Hindlimb muscle (tissue), 1 donor: Measurements from ENCODE around the gene ERC1. TPM values are rescaled to one million over a fixed set of nuclear protein-coding genes. Genes with fewer than 3 reads are reported as not detected.
"Not testable (repeated sequence)": the region's sequence is repeated elsewhere in the genome, so short reads cannot be mapped to it uniquely, and the experiment has no call there.

Experiments
- DNase-seq: peaks from one replicate; pipeline ENCODE4 v3.0.0-alpha.2; 2013
- polyA plus RNA-seq: library from polyadenylated mRNA; unstranded; fragments of 120-200 nt; gene quantifications from one replicate; pipeline ENCODE4 v1.2.1, GENCODE V29; 2013; ENCODE audit not compliant: insufficient read length

The ERC1 gene
- polyA plus RNA-seq, 1 donor: 24.1 TPM

- DNase-seq: no peak
These were observed 39.8 kb downstream of the ERC1 start for GRCh38 chr12:1030779-1031178.

DNA sequence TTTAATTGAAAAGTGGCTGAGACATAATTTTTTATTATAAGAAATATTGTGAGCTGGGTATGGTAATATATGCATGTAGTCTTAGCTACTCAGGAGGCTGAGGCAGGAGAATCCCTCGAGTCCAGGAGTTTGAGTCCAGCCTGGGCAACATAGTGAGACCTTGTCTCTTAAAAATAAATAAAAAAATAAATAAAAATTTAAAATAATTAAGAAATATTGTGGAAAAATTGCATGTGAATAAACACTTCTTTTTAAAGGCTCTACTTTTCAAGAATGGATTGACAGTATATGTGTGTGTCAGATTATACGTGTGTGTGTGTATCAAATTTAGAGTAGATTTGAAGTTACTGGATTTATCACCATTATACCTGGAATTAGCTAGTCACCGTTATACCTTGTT, 43.2 kb downstream of the ERC1 start:
- no peak for DNase-seq

- DNase-seq: no peak
These were observed 43.9 kb downstream of the ERC1 start for GRCh38 chr12:1034751-1035457.

- DNase-seq: no peak
These were observed 50.5 kb downstream of the ERC1 start for GRCh38 chr12:1041478-1041877.

DNA sequence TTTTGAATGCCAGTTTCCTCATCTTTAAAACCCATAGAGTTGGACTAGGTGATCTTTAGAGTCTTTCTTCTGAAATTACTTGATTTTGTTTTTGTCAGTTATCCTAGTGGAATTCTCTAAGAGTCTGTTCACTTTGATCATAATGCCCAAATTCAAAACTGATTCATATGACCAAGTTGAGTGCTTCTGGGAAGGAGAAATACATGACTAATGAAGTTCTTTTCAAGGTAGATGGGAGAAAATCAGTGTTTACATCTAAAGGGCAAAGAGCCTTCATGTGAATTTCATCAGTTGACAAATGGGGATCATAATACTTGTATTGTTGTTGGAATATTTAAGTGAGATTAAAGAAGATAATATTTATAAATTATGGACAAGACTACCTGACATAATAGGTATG, 53.2 kb downstream of the ERC1 start:
- DNase-seq: no peak

GRCh38 chr12:1044696-1045095, 53.7 kb downstream of the ERC1 start:
- no peak for DNase-seq

DNA sequence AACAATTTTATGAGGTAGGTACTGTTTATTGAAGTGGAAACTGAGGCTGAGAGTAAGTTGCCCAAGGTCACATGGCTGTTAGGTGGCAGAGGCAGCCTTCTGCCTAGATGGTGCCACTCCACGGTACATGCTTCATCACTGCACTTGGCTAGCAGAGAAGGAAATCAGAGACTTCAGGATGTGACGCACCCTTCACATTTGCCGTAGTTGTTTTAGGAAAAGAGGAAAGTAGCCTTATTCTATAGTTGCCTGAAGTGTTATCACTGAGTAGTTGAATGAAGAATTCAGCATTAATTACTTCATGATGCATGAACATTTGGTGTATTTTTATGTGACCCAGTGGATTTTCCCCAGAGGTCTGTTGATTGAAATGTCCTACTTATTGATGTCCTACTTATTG, 55.7 kb downstream of the ERC1 start:
- no peak for DNase-seq

DNA sequence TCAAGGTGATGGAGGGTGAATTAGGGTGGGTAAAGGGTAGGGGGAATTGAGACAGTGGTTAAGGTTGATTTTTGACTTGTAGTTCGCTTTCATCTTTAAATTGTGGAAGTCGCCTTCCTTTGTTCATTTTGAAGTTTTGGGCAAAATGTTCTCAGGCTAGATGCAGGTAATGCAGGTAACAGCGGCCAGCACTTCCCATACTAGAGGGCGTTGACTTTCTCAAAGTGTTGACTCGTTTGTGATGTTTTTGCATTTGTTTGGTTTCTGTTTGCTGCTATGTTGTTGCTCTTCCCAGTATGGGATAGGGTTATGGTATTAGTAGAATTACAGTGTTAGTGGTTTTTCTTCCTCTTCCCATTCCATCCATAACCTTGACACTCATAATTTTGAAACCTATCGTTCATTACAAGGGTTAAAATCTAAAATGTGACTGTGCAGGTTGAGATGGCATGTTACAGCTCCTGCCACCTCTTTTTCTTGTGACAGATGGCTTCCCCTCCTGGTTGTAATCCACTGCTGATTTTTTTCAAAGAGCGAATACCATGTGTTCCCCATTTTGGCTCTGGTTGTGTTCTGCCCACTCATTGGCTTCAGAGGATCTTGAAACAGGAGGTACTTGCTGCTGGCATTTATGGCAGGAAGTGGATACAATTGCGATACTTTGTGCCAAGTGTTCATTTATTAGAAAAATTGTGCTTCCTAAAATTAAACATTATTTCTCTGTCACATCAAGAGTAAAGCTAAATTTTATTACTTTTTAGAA, 57.1 kb downstream of the ERC1 start:
- DNase-seq: no peak

- no peak for DNase-seq
These were observed 59.2 kb downstream of the ERC1 start for GRCh38 chr12:1050059-1050707.

DNA sequence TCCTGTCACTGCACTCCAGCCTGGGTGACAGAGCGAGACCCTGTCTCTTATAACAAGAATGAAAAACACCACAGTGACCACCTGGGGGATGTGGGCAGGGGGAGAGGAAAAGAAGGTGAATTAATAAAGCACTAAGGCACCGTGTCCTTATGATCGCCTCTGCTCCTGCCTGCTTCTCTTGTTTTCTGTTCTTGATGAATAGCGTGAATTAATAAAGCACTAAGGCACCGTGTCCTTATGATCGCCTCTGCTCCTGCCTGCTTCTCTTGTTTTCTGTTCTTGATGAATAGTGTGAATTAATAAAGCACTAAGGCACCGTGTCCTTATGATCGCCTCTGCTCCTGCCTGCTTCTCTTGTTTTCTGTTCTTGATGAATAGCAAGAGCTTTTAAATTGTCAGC, 60.6 kb downstream of the ERC1 start:
- DNase-seq: not testable (repeated sequence)

- DNase-seq: no peak
These were observed 62.7 kb downstream of the ERC1 start for GRCh38 chr12:1053690-1054089.

- DNase-seq: no peak
These were observed 63.3 kb downstream of the ERC1 start for GRCh38 chr12:1054117-1054870.

DNA sequence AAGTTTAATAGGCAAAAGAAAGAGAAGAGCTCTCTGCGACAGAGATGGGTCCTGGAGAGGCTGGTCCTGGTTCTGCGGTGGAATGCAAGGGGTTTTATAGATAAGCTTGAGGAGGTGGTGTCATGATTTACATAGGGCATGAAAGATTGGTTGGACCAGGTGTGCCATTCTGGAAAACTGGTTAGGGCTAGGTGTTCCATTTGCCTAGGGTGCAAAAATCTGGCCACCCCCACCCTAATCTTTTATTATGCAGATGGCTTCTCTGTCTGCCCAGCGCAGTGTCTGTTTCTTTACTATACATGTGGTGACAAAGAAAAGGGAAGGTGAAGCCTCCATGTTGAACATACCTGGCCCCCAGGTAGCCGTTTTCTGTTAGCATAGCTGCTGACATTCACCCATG, 65.4 kb downstream of the ERC1 start:
- no peak for DNase-seq

GRCh38 chr12:1058423-1058822, 67.4 kb downstream of the ERC1 start:
- no peak for DNase-seq

GRCh38 chr12:1059162-1059561, 68.1 kb downstream of the ERC1 start:
- DNase-seq: no peak

GRCh38 chr12:1063852-1064251, 72.8 kb downstream of the ERC1 start:
- no peak for DNase-seq

DNA sequence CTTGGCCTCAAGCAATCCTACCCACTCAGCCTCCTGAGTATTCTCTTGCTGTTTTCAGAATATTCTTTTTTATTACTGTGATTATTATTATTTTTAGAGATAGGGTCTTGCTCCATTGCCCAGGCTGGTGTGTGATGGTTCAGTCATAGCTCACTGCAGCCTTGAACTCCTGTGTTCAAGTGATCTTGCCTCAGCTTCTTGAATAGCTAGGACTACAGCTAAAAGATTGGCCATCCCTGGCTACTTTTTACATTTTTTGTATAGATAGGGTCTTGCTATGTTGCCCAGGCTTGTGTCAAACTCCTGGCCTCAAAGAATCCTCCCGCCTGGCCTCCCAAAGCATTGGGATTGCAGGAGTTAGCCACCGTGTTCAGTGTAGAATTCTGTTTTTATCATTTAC, 73.3 kb downstream of the ERC1 start:
- DNase-seq: no peak

DNA sequence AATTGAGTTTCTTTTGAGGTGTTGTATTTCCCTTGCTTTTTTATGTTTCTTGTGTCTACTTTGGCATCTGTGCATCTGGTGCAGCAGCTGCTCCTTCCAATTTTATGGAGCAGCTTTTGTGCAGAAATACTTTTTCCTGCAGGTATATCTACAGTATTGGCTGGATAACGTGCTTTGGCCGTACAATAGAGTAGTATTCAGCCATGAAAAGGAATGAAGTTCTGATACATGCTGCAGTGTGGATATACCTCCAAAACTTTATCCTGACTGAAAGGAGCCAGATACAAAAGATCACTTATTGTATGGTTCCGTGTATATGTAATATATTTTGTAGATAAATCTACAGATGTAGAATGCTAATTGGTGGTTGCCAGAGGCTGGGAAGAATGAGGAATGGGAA, 74.6 kb downstream of the ERC1 start:
- DNase-seq: no peak

DNA sequence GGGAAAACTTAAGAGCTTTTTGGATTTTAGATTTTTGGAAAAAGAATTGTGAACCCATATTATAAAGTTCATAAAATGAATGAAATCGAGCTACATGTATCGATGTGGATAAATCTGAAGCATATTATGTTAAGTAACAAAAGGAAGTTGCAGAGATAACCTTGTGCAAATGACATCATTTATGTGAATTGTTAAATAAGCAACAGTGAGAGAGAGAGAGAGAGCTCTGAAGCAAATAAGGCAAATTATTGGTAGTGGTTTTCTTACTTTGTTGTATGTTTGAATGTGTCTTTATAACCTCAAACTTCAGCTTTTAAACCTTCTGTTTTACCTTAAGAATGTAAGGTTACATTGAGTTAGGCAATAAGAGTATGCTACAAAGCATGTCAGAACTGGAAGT, 78.8 kb downstream of the ERC1 start:
- DNase-seq: no peak

DNA sequence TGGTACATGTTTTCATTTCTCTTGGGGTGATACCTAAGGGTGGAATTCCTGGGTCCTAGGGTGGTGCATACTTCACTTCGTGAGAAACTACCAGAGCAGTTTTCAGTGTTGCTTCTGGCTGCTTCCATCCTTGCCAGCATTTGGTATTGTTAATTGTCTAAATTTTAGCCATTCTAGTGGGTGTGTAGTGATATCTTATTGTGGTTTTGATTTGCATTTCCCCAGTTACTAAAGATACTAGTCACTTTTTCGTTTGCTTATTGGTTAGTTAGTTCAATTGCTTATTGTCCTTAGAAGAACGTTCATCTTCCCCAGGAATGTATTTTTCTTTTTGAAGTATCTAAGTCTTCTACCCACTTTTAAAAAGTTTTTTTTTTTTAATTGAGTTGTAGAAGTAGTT, 80.2 kb downstream of the ERC1 start:
- no peak for DNase-seq

DNA sequence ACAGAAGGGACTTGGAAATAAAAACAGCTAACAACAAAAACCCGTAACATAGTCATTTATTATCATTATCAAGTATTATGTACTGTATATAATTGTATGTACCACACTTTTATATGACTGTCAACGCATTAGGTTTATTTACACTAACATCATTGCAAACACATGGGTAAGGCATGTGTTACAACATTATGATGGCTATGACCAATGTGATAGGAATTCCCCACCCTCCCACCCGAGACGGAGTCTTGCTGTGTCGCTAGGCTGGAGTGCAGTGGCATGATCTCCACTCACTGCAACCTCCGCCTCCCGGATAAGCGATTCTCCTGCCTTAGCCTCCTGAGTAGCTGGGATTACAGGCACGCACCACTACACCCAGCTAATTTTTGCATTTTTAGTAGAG, 82.6 kb downstream of the ERC1 start:
- no peak for DNase-seq

GRCh38 chr12:1077036-1077803, 86.2 kb downstream of the ERC1 start:
- DNase-seq: no peak
